HG02981 (cell line): ENCODE results near the gene JOSD2.
A peak's percentile ranks its signal among the peaks of the same experiment; 100 is the strongest.

Experiments
- ATAC-seq: cut with Tn5 transposase; IDR thresholded peaks from one replicate; pipeline ENCODE4 v1.9.1; 2021; ENCODE audit warnings: mild to moderate bottlenecking, moderate library complexity; ENCODE audit not compliant: unreplicated experiment

JOSD2 gene

GRCh38 chr19:50511069-50511822 is at the start of gene JOSD2:
Gene JOSD2 (minus strand): TSS chr19:50511191. CDS start chr19:50510431, 760 bp downstream.
- peak; percentile 84 for ATAC-seq

GRCh38 chr19:50559636-50560035 is 48.6 kb upstream of the JOSD2 start:
- ATAC-seq: no peak

GRCh38 chr19:50558449-50558848 is 47.5 kb upstream of the JOSD2 start:
- no peak for ATAC-seq

- no peak for ATAC-seq
Observed at GRCh38 chr19:50558039-50558438, 47.0 kb upstream of the JOSD2 start.

GRCh38 chr19:50557009-50557613 is 46.1 kb upstream of the JOSD2 start:
- ATAC-seq: no peak

- ATAC-seq: no peak
Observed at GRCh38 chr19:50556282-50557008, 45.5 kb upstream of the JOSD2 start.

GRCh38 chr19:50555450-50556281 is 44.7 kb upstream of the JOSD2 start:
- ATAC-seq: no peak

GRCh38 chr19:50555033-50555432 is 44.0 kb upstream of the JOSD2 start:
- ATAC-seq: no peak

- no peak for ATAC-seq
Observed at GRCh38 chr19:50554212-50554611, 43.2 kb upstream of the JOSD2 start.

GRCh38 chr19:50553134-50553703 is 42.2 kb upstream of the JOSD2 start:
- ATAC-seq: no peak

- no peak for ATAC-seq
Observed at GRCh38 chr19:50552540-50552939, 41.5 kb upstream of the JOSD2 start.

GRCh38 chr19:50551715-50552187 is 40.8 kb upstream of the JOSD2 start:
- no peak for ATAC-seq

GRCh38 chr19:50551034-50551714 is 40.2 kb upstream of the JOSD2 start:
- no peak for ATAC-seq

GRCh38 chr19:50550594-50550966 is 39.6 kb upstream of the JOSD2 start:
- no peak for ATAC-seq

- no peak for ATAC-seq
Observed at GRCh38 chr19:50549927-50550593, 39.1 kb upstream of the JOSD2 start.

- ATAC-seq: no peak
Observed at GRCh38 chr19:50549059-50549926, 38.3 kb upstream of the JOSD2 start.

- ATAC-seq: no peak
Observed at GRCh38 chr19:50548191-50549058, 37.4 kb upstream of the JOSD2 start.
